Esophagus squamous epithelium (tissue), 4 donors: ENCODE data around the gene STK11.

Experiments
- CTCF ChIP-seq, 6 experiments: fragments of 450-650 bp in 4 of 6; fragments of 200-600 bp in 2 of 6; sonication (generic) in 2 of 6; IDR thresholded peaks; one replicate each; pipeline ENCODE4 v1.5.1; 2016 to 2019; ENCODE audit warnings: antibody characterized with exemption in 6 of 6, mild to moderate bottlenecking in 4 of 6, moderate library complexity in 4 of 6
- POLR2A ChIP-seq, 4 donors: fragments of 450-650 bp; IDR thresholded peaks; one replicate each; pipeline ENCODE4 v1.6.1; 2017; ENCODE audit warnings: antibody characterized with exemption in 4 of 4, mild to moderate bottlenecking in 4 of 4, moderate library complexity in 3 of 4

DNA sequence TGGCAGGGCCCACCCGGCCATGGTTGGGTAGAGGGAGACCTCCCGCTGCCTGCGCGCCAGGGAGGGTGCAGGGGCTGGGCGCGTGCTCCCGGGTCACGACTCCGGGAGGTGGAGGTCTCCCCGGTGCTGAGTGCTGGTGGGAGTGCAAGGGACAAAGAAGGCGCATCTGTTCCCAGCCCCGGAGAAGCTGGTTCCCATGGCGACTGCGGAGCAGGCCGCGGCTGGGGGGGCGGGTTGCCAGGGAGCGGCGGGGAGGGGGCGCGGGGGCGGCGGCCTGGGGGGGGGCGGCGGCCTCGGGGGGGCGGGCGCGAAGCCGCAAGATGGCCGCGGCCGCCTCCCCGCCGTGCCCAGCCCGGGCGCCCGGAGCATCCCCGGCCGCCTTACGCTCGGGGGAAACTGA, 31.0 kb downstream of the STK11 start:
- TF ChIP-seq CTCF (IDR thresholded peaks at IDR 0.05) (no peak), POLR2A (IDR thresholded peaks at IDR 0.05) (no peak)
